GM12892 (cell line): ENCODE data around the gene PXMP4.

Experiments used
- POLR2A ChIP-seq: IDR thresholded peaks from 2 replicates; pipeline ENCODE4 v1.6.1; 2011; ENCODE audit warnings: low read depth, low read length, control low read depth
- POLR2AphosphoS5 ChIP-seq: IDR thresholded peaks from 2 replicates; pipeline ENCODE4 v1.6.1; 2011; ENCODE audit warnings: low read depth, low read length, control low read depth
- TAF1 ChIP-seq: IDR thresholded peaks from 2 replicates; pipeline ENCODE4 v1.6.1; 2011; ENCODE audit warnings: low read depth, mild to moderate bottlenecking, control low read depth, low read length, borderline replicate concordance

GRCh38 chr20:33664085-33664761, 55.9 kb downstream of the PXMP4 start:
- TF ChIP-seq POLR2A (no peak), POLR2AphosphoS5 (no peak), TAF1 (no peak)
